CD14-positive monocyte (primary cell): ENCODE measurements around the gene CDKN2AIPNL. TPM values are rescaled to one million over a fixed set of nuclear protein-coding genes. Genes with fewer than 3 reads are reported as not detected.

Experiments
- DNase-seq, 3 donors: peaks; one replicate each; pipeline ENCODE4 v3.0.0-alpha.2; 2011 to 2022
- H2AFZ ChIP-seq: 2 replicates; pipeline ENCODE4 v1.6.0; 2012; ENCODE audit warnings: mild to moderate bottlenecking, low read depth, low read length, inconsistent platforms; ENCODE audit not compliant: insufficient read depth, poor library complexity, severe bottlenecking
- H3K27ac ChIP-seq, 2 donors: 1 replicate in 1 of 2; 2 replicates in 1 of 2; pipeline ENCODE4 v1.5.1; 2012 to 2013; ENCODE audit warnings: low read length in 2 of 2, control low read depth in 1 of 2, inconsistent platforms in 1 of 2, low read depth in 1 of 2, mild to moderate bottlenecking in 1 of 2
- H3K27me3 ChIP-seq, 2 donors: one replicate each; pipeline versions ENCODE4 v1.6.0 to v1.6.1; 2011 to 2013; ENCODE audit warnings: low read length in 2 of 2; ENCODE audit not compliant: control insufficient read depth in 2 of 2, insufficient read depth in 2 of 2
- H3K36me3 ChIP-seq, 2 donors: replicated peaks in 1 of 2; 1 replicate in 1 of 2; 2 replicates in 1 of 2; pipeline versions ENCODE4 v1.5.1 to v1.6.1; 2012 to 2013; ENCODE audit warnings: low read length in 2 of 2, control low read depth in 1 of 2, inconsistent platforms in 1 of 2, mild to moderate bottlenecking in 1 of 2; ENCODE audit not compliant: insufficient read depth in 2 of 2, control insufficient read depth in 1 of 2
- H3K4me1 ChIP-seq, 2 donors: 1 replicate in 1 of 2; 2 replicates in 1 of 2; pipeline versions ENCODE4 v1.5.1 to v1.6.1; 2012 to 2013; ENCODE audit warnings: low read length in 2 of 2, control low read depth in 1 of 2, inconsistent platforms in 1 of 2, mild to moderate bottlenecking in 1 of 2, moderate library complexity in 1 of 2; ENCODE audit not compliant: insufficient read depth in 2 of 2, control insufficient read depth in 1 of 2
- H3K4me2 ChIP-seq: replicated peaks from 2 replicates; pipeline ENCODE3; 2012; ENCODE audit warnings: low read length, moderate library complexity, mild to moderate bottlenecking; ENCODE audit not compliant: poor library complexity, severe bottlenecking; ENCODE audit errors: extremely low read depth
- H3K4me3 ChIP-seq, 3 experiments: fragments of 200-600 bp in 1 of 3; sonication (generic) in 1 of 3; replicated peaks in 1 of 3; 1 replicate in 2 of 3; 2 replicates in 1 of 3; pipeline ENCODE4 v1.5.1; 2011 to 2013; ENCODE audit warnings: low read length in 3 of 3, mild to moderate bottlenecking in 3 of 3, control low read depth in 2 of 3, low read depth in 2 of 3, inconsistent platforms in 1 of 3, moderate library complexity in 1 of 3
- H3K79me2 ChIP-seq: 2 replicates; pipeline ENCODE4 v1.6.0; 2012; ENCODE audit warnings: mild to moderate bottlenecking, control low read depth, inconsistent platforms, low read length, moderate library complexity; ENCODE audit not compliant: insufficient read depth
- H3K9ac ChIP-seq: 2 replicates; pipeline ENCODE4 v1.6.0; 2017; ENCODE audit warnings: low read length, mild to moderate bottlenecking; ENCODE audit not compliant: insufficient read depth, poor library complexity, severe bottlenecking
- H3K9me3 ChIP-seq, 2 donors: replicated peaks in 1 of 2; 1 replicate in 1 of 2; 2 replicates in 1 of 2; pipeline versions ENCODE4 v1.5.1 to v1.6.1; 2012 to 2013; ENCODE audit warnings: low read length in 2 of 2, control low read depth in 1 of 2; ENCODE audit not compliant: control insufficient read depth in 1 of 2, insufficient read depth in 1 of 2
- H4K20me1 ChIP-seq: 2 replicates; pipeline ENCODE4 v1.6.0; 2012; ENCODE audit warnings: mild to moderate bottlenecking, low read length, control low read depth, moderate library complexity; ENCODE audit not compliant: insufficient read depth
- H3K27ac Mint-ChIP-seq, 7 donors: one replicate each; pipeline ENCODE4 v1.8.0; 2020; ENCODE audit warnings: mild to moderate bottlenecking in 7 of 7, mixed read lengths in 7 of 7, moderate library complexity in 6 of 7, inconsistent platforms in 2 of 7
- H3K27me3 Mint-ChIP-seq, 3 donors: one replicate each; pipeline ENCODE4 v1.8.0; 2021 to 2022; ENCODE audit warnings: low read depth in 3 of 3, mild to moderate bottlenecking in 3 of 3, mixed read lengths in 3 of 3, moderate library complexity in 3 of 3, inconsistent platforms in 1 of 3
- H3K36me3 Mint-ChIP-seq, 2 donors: one replicate each; pipeline ENCODE4 v1.8.0; 2020; ENCODE audit warnings: mixed read lengths in 2 of 2, inconsistent platforms in 1 of 2, mild to moderate bottlenecking in 1 of 2
- H3K4me1 Mint-ChIP-seq: one replicate; pipeline ENCODE4 v1.8.0; 2020; ENCODE audit warnings: mild to moderate bottlenecking, mixed read lengths
- H3K4me3 Mint-ChIP-seq, 2 donors: one replicate each; pipeline ENCODE4 v1.8.0; 2020; ENCODE audit warnings: mild to moderate bottlenecking in 2 of 2, mixed read lengths in 2 of 2, moderate library complexity in 1 of 2
- H3K9me3 Mint-ChIP-seq, 7 donors: one replicate each; pipeline ENCODE4 v1.8.0; 2020 to 2022; ENCODE audit warnings: mixed read lengths in 7 of 7, mild to moderate bottlenecking in 6 of 7, moderate library complexity in 6 of 7, inconsistent platforms in 2 of 7
- WGBS: methylation state at CpG from one replicate; pipeline ENCODE4 v1.1.5; 2013; ENCODE audit warnings: missing lambda C conversion rate; ENCODE audit not compliant: insufficient coverage; 5-methylcytosine and 5-hydroxymethylcytosine counted together
- intact Hi-C, 2 donors: fragments of 100-400 bp; cut with micrococcal nuclease; formaldehyde crosslinking; loops; one replicate each; pipeline versions ENCODE4 v1.15.0 to v1.15.1; 2023
- polyA plus RNA-seq, 3 donors: library from polyadenylated mRNA; depleted of rRNA in 1 of 3; unstranded in 2 of 3; stranded (reverse) in 1 of 3; fragments of 300-500 nt in 2 of 3; fragments of >200 nt in 1 of 3; fragmentation: Illumina TruSeq in 2 of 3; gene quantifications; 1 replicate in 2 of 3; 2 replicates in 1 of 3; pipeline ENCODE4 v1.2.3, GENCODE V29; 2012 to 2021
- TF ChIP-seq, protein P1 (sequence below): fragments of 200-600 bp; IDR thresholded peaks from one replicate; pipeline ENCODE4 v1.8.0; 2022; ENCODE audit warnings: antibody characterized with exemption, mild to moderate bottlenecking

Gene CDKN2AIPNL
- polyA plus RNA-seq, 3 donors, result 6.9 to 20.0 (median 15.0) TPM

DNA sequence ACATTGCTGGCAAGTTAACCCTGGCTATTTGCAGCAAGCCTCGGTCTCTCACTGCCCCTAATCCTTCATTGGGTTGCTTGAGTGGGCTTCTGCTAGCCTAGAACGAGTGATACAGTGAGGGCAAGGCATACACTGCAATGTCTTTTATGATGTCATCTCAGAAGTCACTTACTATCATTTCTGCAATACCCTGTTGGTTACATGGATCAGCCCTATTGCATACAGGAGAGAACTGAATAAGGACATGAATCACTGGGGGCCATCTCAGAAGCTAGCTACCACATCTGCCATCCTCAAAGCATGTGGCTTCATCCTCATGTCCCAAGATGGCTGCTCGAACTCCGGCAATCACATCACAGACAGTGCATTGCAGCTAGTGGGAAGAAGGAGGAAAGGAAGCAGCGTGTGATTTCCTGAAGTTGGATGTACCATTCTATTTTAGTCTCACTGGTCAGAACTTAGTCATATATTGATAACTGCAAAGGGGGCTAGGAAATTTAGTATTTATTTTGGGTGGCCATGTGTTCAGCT lies 33.3 kb upstream of the CDKN2AIPNL start:
- WGBS, result no CpG with 5 or more reads among the region's 5 CpGs
- no peaks in the 10 kb centered on the region for H3K79me2 ChIP-seq
- H3K4me1 ChIP-seq, result no peaks in the 10 kb centered on the region
- H3K36me3 ChIP-seq, result no peaks in the 10 kb centered on the region
- Mint-ChIP-seq H3K27ac (no peak overlapping the region), H3K36me3 (no peaks in the 10 kb centered on the region), H3K9me3 (peaks cover 0 to 2% (median 0%) of the 10 kb centered on the region in 7 donors), H3K4me3 (no peak overlapping the region), H3K27me3 (peaks cover 0 to 3% (median 0%) of the 10 kb centered on the region in 3 donors), H3K4me1 (peaks cover 4% of the 10 kb centered on the region)
- no peak overlapping the region for H3K4me2 ChIP-seq
- TF ChIP-seq, protein P1, sequence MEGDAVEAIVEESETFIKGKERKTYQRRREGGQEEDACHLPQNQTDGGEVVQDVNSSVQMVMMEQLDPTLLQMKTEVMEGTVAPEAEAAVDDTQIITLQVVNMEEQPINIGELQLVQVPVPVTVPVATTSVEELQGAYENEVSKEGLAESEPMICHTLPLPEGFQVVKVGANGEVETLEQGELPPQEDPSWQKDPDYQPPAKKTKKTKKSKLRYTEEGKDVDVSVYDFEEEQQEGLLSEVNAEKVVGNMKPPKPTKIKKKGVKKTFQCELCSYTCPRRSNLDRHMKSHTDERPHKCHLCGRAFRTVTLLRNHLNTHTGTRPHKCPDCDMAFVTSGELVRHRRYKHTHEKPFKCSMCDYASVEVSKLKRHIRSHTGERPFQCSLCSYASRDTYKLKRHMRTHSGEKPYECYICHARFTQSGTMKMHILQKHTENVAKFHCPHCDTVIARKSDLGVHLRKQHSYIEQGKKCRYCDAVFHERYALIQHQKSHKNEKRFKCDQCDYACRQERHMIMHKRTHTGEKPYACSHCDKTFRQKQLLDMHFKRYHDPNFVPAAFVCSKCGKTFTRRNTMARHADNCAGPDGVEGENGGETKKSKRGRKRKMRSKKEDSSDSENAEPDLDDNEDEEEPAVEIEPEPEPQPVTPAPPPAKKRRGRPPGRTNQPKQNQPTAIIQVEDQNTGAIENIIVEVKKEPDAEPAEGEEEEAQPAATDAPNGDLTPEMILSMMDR, result no peak
- intact Hi-C loops, result no loop called here
- no peak overlapping the region for H2AFZ ChIP-seq
- no peak overlapping the region for H3K27ac ChIP-seq
- no peak overlapping the region for H3K4me3 ChIP-seq
- H4K20me1 ChIP-seq, result no peaks in the 10 kb centered on the region
- no peaks in the 10 kb centered on the region for H3K27me3 ChIP-seq
- no peak overlapping the region for H3K9ac ChIP-seq
- DNase-seq, result no peak
- no peaks in the 10 kb centered on the region for H3K9me3 ChIP-seq

DNA sequence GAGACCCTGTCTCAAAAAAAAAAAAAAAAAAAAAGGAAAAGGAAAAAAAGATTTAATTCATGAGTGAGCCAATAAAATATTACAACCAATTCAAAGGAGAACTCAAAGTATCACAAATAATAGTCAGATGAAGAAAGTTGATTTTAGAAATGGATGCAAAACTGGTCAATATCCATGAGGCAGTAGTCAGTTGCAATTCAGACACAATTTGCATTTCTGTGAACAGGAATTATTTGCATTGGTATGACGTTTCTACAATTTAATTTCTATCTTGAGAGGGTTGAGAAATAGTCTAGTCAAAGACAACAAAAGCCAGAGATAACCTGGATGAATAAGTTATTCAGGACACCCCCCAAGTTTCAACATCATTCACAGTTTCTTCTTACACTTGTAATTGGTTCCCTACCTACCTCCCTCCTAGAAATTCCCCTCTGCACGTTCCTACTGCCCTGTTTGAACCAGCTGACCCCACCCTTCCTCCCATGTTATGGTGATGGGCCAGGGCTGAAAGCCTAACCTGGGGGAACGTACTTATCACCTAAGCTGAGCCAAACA lies 28.6 kb upstream of the CDKN2AIPNL start:
- TF ChIP-seq, protein P1, result no peak
- 83% methylated on average over 1 of the region's 3 CpGs for WGBS
- no peaks in the 10 kb centered on the region for H3K36me3 Mint-ChIP-seq
- peaks cover 11 to 12% of the 10 kb centered on the region in 2 donors for H3K4me1 ChIP-seq
- no peak overlapping the region for H2AFZ ChIP-seq
- no peaks in the 10 kb centered on the region for H3K9me3 ChIP-seq
- DNase-seq, result no peak
- no peak overlapping the region for H3K4me3 Mint-ChIP-seq
- intact Hi-C loops, result no loop called here
- H3K4me2 ChIP-seq, result no peak overlapping the region
- no peak overlapping the region for H3K4me3 ChIP-seq
- no peak overlapping the region for H3K27ac ChIP-seq
- H3K27me3 Mint-ChIP-seq, result peaks cover 0 to 4% (median 0%) of the 10 kb centered on the region in 3 donors
- H3K36me3 ChIP-seq, result no peaks in the 10 kb centered on the region
- peaks cover 0 to 2% (median 0%) of the 10 kb centered on the region in 7 donors for H3K9me3 Mint-ChIP-seq
- H3K9ac ChIP-seq, result no peak overlapping the region
- H3K79me2 ChIP-seq, result no peaks in the 10 kb centered on the region
- peak overlapping the region in 1 of 7 donors; percentile 5 for H3K27ac Mint-ChIP-seq
- no peaks in the 10 kb centered on the region for H3K27me3 ChIP-seq
- H4K20me1 ChIP-seq, result no peaks in the 10 kb centered on the region
- peaks cover 21% of the 10 kb centered on the region for H3K4me1 Mint-ChIP-seq
